SK-N-SH treated with all-trans-retinoic acid at 6 μM for 48 hours (cell line): Measurements from ENCODE around the gene CCL5.

Source experiments
- CSDC2 ChIP-seq: fragments of 250-450 bp; sonication (Bioruptor Pico); IDR thresholded peaks from 2 replicates; pipeline ENCODE4 v1.5.0; 2020; ENCODE audit warnings: mild to moderate bottlenecking, moderate library complexity
- ZNF8 ChIP-seq: fragments of 450-650 bp; formaldehyde crosslinking; IDR thresholded peaks from 2 replicates; pipeline ENCODE4 v1.5.0; 2020; ENCODE audit warnings: mild to moderate bottlenecking, moderate library complexity

- no peak for TF ChIP-seq ZNF8 (CRISPR knock-in tag)
- TF ChIP-seq CSDC2 (CRISPR knock-in tag) = no peak
These were observed 13.7 kb downstream of the CCL5 start for GRCh38 chr17:35866341-35866950.
